GM12878 (cell line): ENCODE results near the gene ITFG1. TPM values are rescaled to one million over a fixed set of nuclear protein-coding genes. Genes with fewer than 3 reads are reported as not detected.
"Not testable (repeated sequence)": the region's sequence is repeated elsewhere in the genome, so short reads cannot be mapped to it uniquely, and the experiment has no call there.

Source experiments
- ATAC-seq: fragments of 200-7000 bp; cut with Tn5 transposase; 3 replicates; pipeline ENCODE4 v1.9.1; 2020; ENCODE audit warnings: mild to moderate bottlenecking, moderate library complexity
- BruUV-seq: library from RNA; stranded (reverse); fragments of 400-500 nt; replicated peaks from 2 replicates; lab custom pipeline; 2021; lab: Mats Ljungman, UMichigan
- CTCF ChIA-PET: fragments of 300-600 bp; sonication (Branson Sonifier 250); formaldehyde crosslinking; extraction: SDS; loops from one replicate; lab custom pipeline; 2021; ENCODE audit warnings: inconsistent platforms; lab: Yijun Ruan, JAX
- POLR2A ChIA-PET: fragments of 350-600 bp; formaldehyde crosslinking; extraction: SDS; loops from one replicate; lab custom pipeline; 2021; ENCODE audit warnings: inconsistent platforms; lab: Charles Lee
- RAD21 ChIA-PET: fragments of 300-600 bp; sonication (Branson Sonifier 250); formaldehyde crosslinking; loops from one replicate; lab custom pipeline; 2023; ENCODE audit warnings: antibody characterized with exemption; ENCODE audit not compliant: unreplicated experiment; lab: Charles Lee
- SMC1A ChIA-PET: fragments of 300-600 bp; sonication (Branson Sonifier 250); formaldehyde crosslinking; loops from one replicate; lab custom pipeline; 2023; ENCODE audit not compliant: unreplicated experiment, uncharacterized antibody; lab: Charles Lee
- DNase-seq: peaks from one replicate; pipeline ENCODE4 v3.0.0-alpha.2; 2011; ENCODE audit warnings: low read depth, low spot score
- FAIRE-seq: peaks from 3 replicates; lab custom pipeline; 2011; peaks lifted over from hg19 to GRCh38; lab: Jason Lieb, UNC
- H2AFZ ChIP-seq: 2 replicates; pipeline ENCODE4 v1.6.0; 2011; ENCODE audit warnings: low read depth, low read length, control low read depth; ENCODE audit not compliant: control insufficient read depth
- H3K27ac ChIP-seq: 2 replicates; pipeline ENCODE4 v1.5.1; 2011; ENCODE audit warnings: control low read depth; ENCODE audit not compliant: control insufficient read depth, insufficient read depth
- H3K27me3 ChIP-seq, 2 experiments: replicated peaks in 1 of 2; 2 replicates each; pipeline versions ENCODE4 v1.6.0 to v1.6.1; 2011; ENCODE audit warnings: low read length in 1 of 2; ENCODE audit not compliant: control insufficient read depth in 2 of 2, insufficient read depth in 2 of 2
- H3K36me3 ChIP-seq, 2 experiments: 2 replicates each; pipeline ENCODE4 v1.5.1; 2011; ENCODE audit warnings: low read length in 1 of 2; ENCODE audit not compliant: control insufficient read depth in 2 of 2, insufficient read depth in 2 of 2
- H3K4me1 ChIP-seq: 2 replicates; pipeline ENCODE4 v1.6.1; 2011; ENCODE audit warnings: mild to moderate bottlenecking, low read length, moderate library complexity, mixed read lengths; ENCODE audit not compliant: control insufficient read depth, insufficient read depth
- H3K4me2 ChIP-seq: 2 replicates; pipeline ENCODE4 v1.6.0; 2011; ENCODE audit warnings: control low read depth; ENCODE audit not compliant: control insufficient read depth, insufficient read depth
- H3K4me3 ChIP-seq: fragments of 200-600 bp; sonication (generic); 2 replicates; pipeline ENCODE4 v1.5.1; 2016
- H3K79me2 ChIP-seq: 2 replicates; pipeline ENCODE4 v1.6.0; 2011; ENCODE audit warnings: low read length; ENCODE audit not compliant: control insufficient read depth, insufficient read depth
- H3K9ac ChIP-seq: 2 replicates; pipeline ENCODE4 v1.8.0; 2011; ENCODE audit warnings: low read length, control low read depth, mixed read lengths; ENCODE audit not compliant: control insufficient read depth, insufficient read depth
- H3K9me3 ChIP-seq: replicated peaks from 3 replicates; pipeline ENCODE4 v1.5.1; 2011; ENCODE audit warnings: mild to moderate bottlenecking, low read length; ENCODE audit not compliant: control insufficient read depth, insufficient read depth
- H4K20me1 ChIP-seq: 2 replicates; pipeline ENCODE4 v1.6.0; 2011; ENCODE audit not compliant: control insufficient read depth, insufficient read depth
- WGBS: methylation state at CpG from one replicate; pipeline ENCODE4 v1.1.6; 2016; ENCODE audit warnings: low lambda C conversion rate; ENCODE audit not compliant: insufficient replicate concordance, insufficient coverage; ENCODE audit errors: missing lambda C conversion rate; 5-methylcytosine and 5-hydroxymethylcytosine counted together
- in situ Hi-C: fragments of 300-500 bp; cut with MboI; formaldehyde crosslinking; loops from 9 replicates; pipeline ENCODE4 v1.14.3; 2018; ENCODE audit warnings: mixed read lengths
- intact Hi-C: fragments of 100-400 bp; cut with micrococcal nuclease; formaldehyde crosslinking; loops from one replicate; pipeline ENCODE4 v1.14.2; 2022; ENCODE audit not compliant: unreplicated experiment
- polyA plus RNA-seq, 11 experiments: library from polyadenylated mRNA; depleted of rRNA in 4 of 11; unstranded in 6 of 11; stranded (reverse) in 5 of 11; fragments of >200 nt; fragmentation: Nextera tagmentation in 4 of 11; fragmentation: Illumina TruSeq in 1 of 11; extraction: Ambion mirVana in 4 of 11; extraction: Trizol in 1 of 11; gene quantifications; 1 replicate in 1 of 11; 2 replicates in 10 of 11; pipeline versions ENCODE4 v1.2.1 to v1.2.3, GENCODE V29; 2011 to 2016; ENCODE audit warnings: inconsistent platforms in 2 of 11, missing spikeins in 2 of 11, low read depth in 1 of 11
- total RNA-seq, 4 experiments: library from RNA; depleted of rRNA in 3 of 4; stranded (reverse); fragments of >200 nt in 3 of 4; fragmentation: Illumina TruSeq in 1 of 4; extraction: Trizol in 1 of 4; gene quantifications; 2 replicates each; pipeline versions ENCODE4 v1.2.1 to v1.2.3, GENCODE V29; 2013 to 2021

Gene ITFG1
- total and polyA plus RNA-seq, 10 of the 15 experiments (the other 5 are each of a cell fraction or from before 2014, with no cell fraction given): 9.3 to 56.3 (median 28.6) TPM

DNA sequence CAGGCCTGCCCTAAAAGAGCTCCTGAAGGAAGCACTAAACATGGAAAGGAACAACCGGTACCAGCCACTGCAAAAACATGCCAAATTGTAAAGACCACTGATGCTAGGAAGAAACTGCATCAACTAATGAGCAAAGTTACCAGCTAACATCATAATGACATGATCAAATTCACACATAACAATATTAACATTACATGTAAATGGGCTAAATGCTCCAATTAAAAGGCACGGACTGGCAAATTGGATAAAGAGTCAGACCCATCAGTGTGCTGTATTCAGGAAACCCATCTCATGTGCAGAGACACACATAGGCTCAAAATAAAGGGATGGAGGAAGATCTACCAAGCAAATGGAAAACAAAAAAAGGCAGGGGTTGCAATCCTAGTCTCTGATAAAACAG, 111.8 kb downstream of the ITFG1 start:
- SMC1A ChIA-PET, H3K36me3 ChIP-seq, POLR2A ChIA-PET, BruUV-seq, H3K4me1 ChIP-seq, intact Hi-C loops, H2AFZ ChIP-seq, RAD21 ChIA-PET, H3K4me2 ChIP-seq, H3K79me2 ChIP-seq, H3K27ac ChIP-seq, in situ Hi-C loops, H3K4me3 ChIP-seq, CTCF ChIA-PET, H3K27me3 ChIP-seq, H3K9ac ChIP-seq, H4K20me1 ChIP-seq, ATAC-seq, DNase-seq, H3K9me3 ChIP-seq, FAIRE-seq: not testable (repeated sequence)
- WGBS: 98% methylated on average over 2 of the region's 2 CpGs

- H3K4me2 ChIP-seq, H2AFZ ChIP-seq, H3K9me3 ChIP-seq, H3K27ac ChIP-seq, H3K9ac ChIP-seq, H3K4me1 ChIP-seq, in situ Hi-C loops, H4K20me1 ChIP-seq, H3K36me3 ChIP-seq, RAD21 ChIA-PET, intact Hi-C loops, H3K79me2 ChIP-seq, DNase-seq, SMC1A ChIA-PET, H3K27me3 ChIP-seq, FAIRE-seq, ATAC-seq, BruUV-seq, H3K4me3 ChIP-seq, POLR2A ChIA-PET, CTCF ChIA-PET: not testable (repeated sequence)
- WGBS: 95% methylated on average over 23 of the region's 23 CpGs
These were observed 113.7 kb downstream of the ITFG1 start for GRCh38 chr16:47347021-47347696.
